ENCODE results near the gene BTBD7.

BTBD7 gene

GRCh38 chr14:93223565-93223964 lies 109.3 kb downstream of the BTBD7 start:
- TF ChIP-seq GATA2 (IDR thresholded peaks at IDR 0.05; ENCODE audit: low read depth, low read length) (no peak), GATA3 (IDR thresholded peaks at IDR 0.05; ENCODE audit: low read depth, low read length) (no peak)

GRCh38 chr14:93220509-93220908 lies 112.3 kb downstream of the BTBD7 start:
- TF ChIP-seq GATA2 (IDR thresholded peaks at IDR 0.05; ENCODE audit: low read depth, low read length) (no peak), GATA3 (IDR thresholded peaks at IDR 0.05; ENCODE audit: low read depth, low read length) (no peak)

- TF ChIP-seq GATA3 (IDR thresholded peaks at IDR 0.05; ENCODE audit: low read depth, low read length) (no peak), GATA2 (IDR thresholded peaks at IDR 0.05; ENCODE audit: low read depth, low read length) (no peak)
Observed at GRCh38 chr14:93219103-93219726, 113.6 kb downstream of the BTBD7 start.

GRCh38 chr14:93214598-93214997 lies 118.2 kb downstream of the BTBD7 start:
- TF ChIP-seq GATA3 (IDR thresholded peaks at IDR 0.05; ENCODE audit: low read depth, low read length) (no peak), GATA2 (IDR thresholded peaks at IDR 0.05; ENCODE audit: low read depth, low read length) (no peak)

GRCh38 chr14:93212432-93212831 lies 120.4 kb downstream of the BTBD7 start:
- TF ChIP-seq GATA2 (IDR thresholded peaks at IDR 0.05; ENCODE audit: low read depth, low read length) = no peak
- no peak for TF ChIP-seq GATA3 (IDR thresholded peaks at IDR 0.05; ENCODE audit: low read depth, low read length)

GRCh38 chr14:93207468-93208308 lies 125.1 kb downstream of the BTBD7 start:
- TF ChIP-seq GATA2 (IDR thresholded peaks at IDR 0.05; ENCODE audit: low read depth, low read length) (no peak), GATA3 (IDR thresholded peaks at IDR 0.05; ENCODE audit: low read depth, low read length) (no peak)

- no peak for TF ChIP-seq GATA2 (IDR thresholded peaks at IDR 0.05; ENCODE audit: low read depth, low read length)
- no peak for TF ChIP-seq GATA3 (IDR thresholded peaks at IDR 0.05; ENCODE audit: low read depth, low read length)
Observed at GRCh38 chr14:93206793-93207467, 125.9 kb downstream of the BTBD7 start, which contains the start of the genes GON7 and UBR7. Gene GON7, minus strand, starts transcription at chr14:93207065. Its CDS starts 28 bp downstream, at chr14:93207037. Gene UBR7, plus strand, starts transcription at chr14:93207256. Its CDS starts 36 bp downstream, at chr14:93207292.

- TF ChIP-seq GATA3 (IDR thresholded peaks at IDR 0.05; ENCODE audit: low read depth, low read length) (no peak), GATA2 (IDR thresholded peaks at IDR 0.05; ENCODE audit: low read depth, low read length) (no peak)
Observed at GRCh38 chr14:93201155-93201704, 131.6 kb downstream of the BTBD7 start.

GRCh38 chr14:93200553-93200952 lies 132.3 kb downstream of the BTBD7 start:
- TF ChIP-seq GATA3 (IDR thresholded peaks at IDR 0.05; ENCODE audit: low read depth, low read length) (no peak), GATA2 (IDR thresholded peaks at IDR 0.05; ENCODE audit: low read depth, low read length) (no peak)

GRCh38 chr14:93199031-93199430 lies 133.8 kb downstream of the BTBD7 start:
- TF ChIP-seq GATA2 (IDR thresholded peaks at IDR 0.05; ENCODE audit: low read depth, low read length) = no peak
- no peak for TF ChIP-seq GATA3 (IDR thresholded peaks at IDR 0.05; ENCODE audit: low read depth, low read length)

- no peak for TF ChIP-seq GATA2 (IDR thresholded peaks at IDR 0.05; ENCODE audit: low read depth, low read length)
- TF ChIP-seq GATA3 (IDR thresholded peaks at IDR 0.05; ENCODE audit: low read depth, low read length) = no peak
Observed at GRCh38 chr14:93195316-93195999, 137.4 kb downstream of the BTBD7 start.

Measured in SH-SY5Y (cell line).